ENCODE data around the gene RNASE11. TPM values are rescaled to one million over a fixed set of nuclear protein-coding genes. Genes with fewer than 3 reads are reported as not detected.
"Not testable (repeated sequence)": the region's sequence is repeated elsewhere in the genome, so short reads cannot be mapped to it uniquely, and the experiment has no call there.

The RNASE11 gene
- total and polyA plus RNA-seq, 2 of the 4 experiments (the other 2 are of a cell fraction) = not detected

- H2BK20ac ChIP-seq (ENCODE audit: low read depth, low read length); H2BK15ac ChIP-seq (ENCODE audit: low read depth, low read length); H3K79me1 ChIP-seq (ENCODE audit: low read depth in 1 of 2, low read length in 2 of 2); H3K56ac ChIP-seq (ENCODE audit: extremely low read depth, insufficient read depth, low read length); dilution Hi-C loops (cut with HindIII; ENCODE audit: low sequenced_read_pairs, unreplicated experiment); H2AK9ac ChIP-seq (replicated peaks; ENCODE audit: low read depth, low read length, poor library complexity); ATAC-seq (ENCODE audit: low read depth); H3K27me3 ChIP-seq (ENCODE audit: control insufficient read depth, insufficient read depth, low read length); H4K8ac ChIP-seq (ENCODE audit: low read depth in 2 of 2, low read length in 2 of 2); H3K23ac ChIP-seq (ENCODE audit: low read depth, low read length); H4K5ac ChIP-seq (ENCODE audit: low read depth, low read length); H3K4ac ChIP-seq (ENCODE audit: low read depth, low read length); CTCF ChIA-PET; H3K9ac ChIP-seq (ENCODE audit: low read depth, low read length); POLR2A ChIA-PET (ENCODE audit: unreplicated experiment); H3K4me2 ChIP-seq (ENCODE audit: low read depth, low read length); H4K20me1 ChIP-seq (ENCODE audit: insufficient read depth, low read length); H3K4me1 ChIP-seq (ENCODE audit: control insufficient read depth, insufficient read depth, low read length); H3K9me3 ChIP-seq (ENCODE audit: control insufficient read depth, insufficient read depth, low read length); H3K9me1 ChIP-seq (ENCODE audit: insufficient read depth, low read length); H2BK5ac ChIP-seq (ENCODE audit: low read depth, low read length, poor library complexity, severe bottlenecking); H2AK5ac ChIP-seq (ENCODE audit: low read depth, low read length); in situ Hi-C loops (cut with MboI; ENCODE audit: low sequenced_read_pairs); H3K14ac ChIP-seq (replicated peaks; ENCODE audit: low read depth, low read length); H2BK120ac ChIP-seq (ENCODE audit: low read depth, low read length); H3K4me3 ChIP-seq (ENCODE audit: insufficient read depth, low read depth, low read length); intact Hi-C loops (cut with micrococcal nuclease); H3K18ac ChIP-seq (ENCODE audit: low read depth, low read length); DNase-seq; H4K91ac ChIP-seq (ENCODE audit: insufficient read depth, low read depth, low read length); BruUV-seq (replicated peaks); H3K36me3 ChIP-seq (ENCODE audit: control insufficient read depth, insufficient read depth, low read length); H2AFZ ChIP-seq (replicated peaks; ENCODE audit: low read length, poor library complexity); H3K27ac ChIP-seq (ENCODE audit: insufficient read depth, low read length): not testable (repeated sequence)
- no CpG with 5 or more reads among the region's 3 CpGs for WGBS, 2 experiments (ENCODE audit: extremely low coverage in 2 of 2, insufficient read length in 1 of 2)
Observed at GRCh38 chr14:20595726-20596125, 7.9 kb upstream of the RNASE11 start.

All from IMR-90 (cell line).